ENCODE results near the gene ACOX3.
"Not testable (repeated sequence)": the region's sequence is repeated elsewhere in the genome, so short reads cannot be mapped to it uniquely, and the experiment has no call there.

ACOX3 gene

DNA sequence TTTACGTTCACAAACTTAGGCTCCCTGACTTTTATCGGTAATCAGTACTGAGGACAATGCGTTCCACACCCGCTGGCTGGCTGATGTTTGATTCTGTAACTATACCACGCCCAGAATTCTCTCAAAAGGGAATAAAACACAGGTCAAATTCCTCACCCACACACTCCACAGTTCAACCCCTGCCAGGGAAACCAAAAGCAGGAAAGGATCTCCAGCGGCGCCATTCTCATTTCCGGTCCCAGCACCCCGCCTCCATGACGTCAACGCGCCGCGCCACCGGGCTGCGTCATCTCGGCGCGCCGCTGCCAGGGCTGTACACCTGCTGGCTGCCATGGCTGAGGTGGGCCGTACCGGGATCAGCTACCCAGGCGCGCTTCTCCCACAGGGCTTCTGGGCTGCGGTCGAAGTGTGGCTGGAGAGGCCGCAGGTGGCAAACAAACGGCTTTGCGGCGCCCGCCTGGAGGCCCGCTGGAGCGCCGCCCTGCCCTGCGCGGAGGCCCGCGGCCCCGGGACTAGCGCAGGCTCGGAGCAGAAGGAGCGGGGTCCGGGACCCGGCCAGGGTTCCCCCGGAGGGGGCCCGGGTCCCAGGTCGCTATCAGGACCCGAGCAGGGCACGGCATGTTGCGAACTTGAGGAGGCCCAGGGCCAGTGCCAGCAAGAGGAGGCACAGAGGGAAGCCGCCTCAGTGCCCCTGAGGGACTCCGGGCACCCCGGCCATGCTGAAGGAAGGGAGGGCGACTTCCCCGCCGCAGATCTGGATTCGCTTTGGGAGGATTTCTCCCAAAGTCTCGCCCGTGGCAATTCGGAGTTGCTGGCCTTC, at the start of gene ACOX3, which contains the start of gene TRMT44:
Gene ACOX3, minus strand, starts transcription at position 232 of the 820 bp plus-strand sequence. CDS start 24,202 bp downstream, outside the sequence.
Gene TRMT44, plus strand, starts transcription at position 286 of the 820 bp plus-strand sequence. Its CDS starts 46 bp downstream, at position 332.
- peak; percentile 100 for DNase-seq

GRCh38 chr4:8488791-8489369, 48.4 kb upstream of the ACOX3 start:
- no peak for DNase-seq

DNA sequence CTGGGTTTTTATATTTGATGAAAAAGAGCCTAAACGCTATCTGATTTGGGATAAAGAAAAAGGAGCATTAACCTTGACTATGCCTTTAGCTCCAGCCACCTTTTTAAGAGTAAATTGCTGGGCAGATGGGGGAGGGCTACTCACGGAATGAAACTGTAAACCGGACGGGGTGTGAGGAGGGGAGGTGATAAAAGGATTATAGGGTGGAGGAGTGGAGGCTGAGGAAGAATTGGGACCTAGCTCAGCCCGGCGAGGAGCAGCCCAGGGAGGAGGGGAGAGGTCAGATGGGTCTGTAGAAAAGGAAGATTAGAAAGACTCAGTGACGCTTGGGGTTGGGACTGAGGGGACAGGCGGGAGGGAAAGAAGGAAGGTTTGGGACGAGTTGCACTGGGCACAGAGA, 46.1 kb upstream of the ACOX3 start:
- not testable (repeated sequence) for DNase-seq

DNA sequence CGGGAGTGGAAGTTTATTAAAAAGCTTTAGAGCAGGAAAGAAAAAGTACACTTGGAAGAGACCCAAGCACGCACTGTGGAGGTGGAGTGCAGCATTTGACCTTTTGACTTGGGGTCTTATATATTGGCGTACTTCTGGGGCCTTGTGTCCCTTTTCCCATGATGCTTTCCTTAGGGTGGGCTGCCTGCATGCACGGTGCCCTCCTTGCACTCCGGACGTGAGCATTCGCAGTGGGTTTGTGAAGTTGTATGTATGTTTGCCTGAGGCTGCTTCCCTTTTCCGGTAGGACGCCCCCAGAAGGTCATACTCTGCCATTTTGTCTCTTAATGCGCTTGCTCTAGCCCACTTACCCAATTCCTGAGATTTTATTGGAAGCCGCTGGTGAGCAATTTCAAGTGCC, 39.7 kb upstream of the ACOX3 start:
- DNase-seq: no peak

DNA sequence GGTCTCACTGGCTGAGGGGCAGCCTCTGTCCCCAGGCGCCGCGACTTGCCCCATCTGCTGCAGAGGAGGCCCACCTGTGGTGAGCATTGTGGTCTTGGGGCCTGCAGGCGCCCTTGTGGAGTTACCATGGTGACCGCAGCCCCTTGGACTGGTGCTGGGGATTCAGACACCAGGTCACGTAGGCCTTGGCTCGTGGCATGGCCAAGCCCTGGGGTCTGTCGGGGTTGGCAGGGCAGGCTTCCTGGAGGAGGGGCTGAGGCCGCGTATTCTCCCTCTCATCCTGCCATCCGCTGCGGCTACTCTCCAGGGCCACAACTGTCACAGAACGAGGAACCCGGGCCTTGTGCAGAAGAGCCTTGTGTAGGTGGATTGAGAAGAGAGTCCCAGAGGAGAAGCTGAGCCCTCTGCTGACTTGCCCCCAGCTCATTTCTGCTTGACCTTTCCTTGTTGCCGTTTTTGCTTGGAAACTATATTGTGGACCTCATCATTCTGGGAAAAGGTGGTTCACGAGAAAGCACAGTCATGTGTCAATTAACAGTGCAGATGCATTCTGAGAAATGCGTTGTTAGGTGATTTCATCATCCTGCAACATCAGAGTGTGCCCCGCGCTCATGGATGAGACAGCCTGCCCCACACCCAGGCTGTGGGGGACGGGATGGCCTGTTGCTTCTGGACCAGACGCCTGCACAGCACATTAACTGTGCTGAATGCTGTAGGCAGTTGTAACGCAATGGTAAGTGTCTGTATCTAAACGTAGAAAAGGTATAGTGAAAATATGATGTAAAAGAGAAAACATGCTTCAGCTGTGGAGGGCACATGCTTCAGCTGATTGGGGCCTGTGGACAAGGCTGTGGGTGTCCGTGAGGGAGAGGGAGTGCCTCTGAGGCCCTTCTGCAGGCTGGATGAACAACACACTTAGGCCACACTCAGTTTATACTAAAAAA, 38.5 kb upstream of the ACOX3 start:
- DNase-seq: no peak

DNA sequence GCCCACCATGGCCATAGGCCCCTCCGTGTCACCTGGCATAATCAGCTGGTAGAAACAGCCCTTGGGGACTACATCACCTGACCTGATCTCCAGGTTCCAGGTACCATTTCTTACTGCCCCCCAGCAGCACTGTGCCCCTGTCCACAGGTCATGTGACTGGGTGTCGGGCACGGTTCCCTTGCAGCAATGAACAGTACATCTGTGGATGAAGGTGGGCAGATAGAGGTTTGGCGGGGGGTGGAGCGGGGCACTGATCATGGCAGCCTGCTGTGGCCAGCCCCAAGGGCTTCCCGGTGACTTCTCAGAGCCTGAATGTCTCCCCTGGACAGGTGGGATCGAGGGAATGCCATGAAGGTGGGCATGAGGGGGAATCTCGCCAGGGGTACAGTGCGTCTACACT, 37.8 kb upstream of the ACOX3 start:
- DNase-seq: no peak

DNA sequence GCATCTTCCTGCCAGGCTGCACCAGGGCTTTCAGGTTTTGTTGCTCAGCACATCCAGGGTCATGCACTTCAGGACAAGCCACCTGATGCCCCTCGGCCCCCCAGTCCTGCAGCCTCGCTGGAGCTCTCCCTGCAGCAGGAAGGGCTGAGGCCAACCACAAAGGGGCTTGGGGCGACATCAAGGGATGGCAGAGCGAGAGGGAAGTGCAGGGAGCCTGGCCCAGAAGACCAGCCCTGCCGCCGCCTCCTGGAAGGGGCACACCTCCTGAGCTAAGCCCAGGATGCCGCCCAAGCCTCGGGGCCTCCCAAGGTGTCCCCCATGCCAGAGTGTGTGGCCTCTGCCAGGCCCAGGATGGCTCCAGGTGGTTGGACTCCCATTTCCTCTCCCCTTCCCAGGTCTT, 37.2 kb upstream of the ACOX3 start:
- no peak for DNase-seq

DNA sequence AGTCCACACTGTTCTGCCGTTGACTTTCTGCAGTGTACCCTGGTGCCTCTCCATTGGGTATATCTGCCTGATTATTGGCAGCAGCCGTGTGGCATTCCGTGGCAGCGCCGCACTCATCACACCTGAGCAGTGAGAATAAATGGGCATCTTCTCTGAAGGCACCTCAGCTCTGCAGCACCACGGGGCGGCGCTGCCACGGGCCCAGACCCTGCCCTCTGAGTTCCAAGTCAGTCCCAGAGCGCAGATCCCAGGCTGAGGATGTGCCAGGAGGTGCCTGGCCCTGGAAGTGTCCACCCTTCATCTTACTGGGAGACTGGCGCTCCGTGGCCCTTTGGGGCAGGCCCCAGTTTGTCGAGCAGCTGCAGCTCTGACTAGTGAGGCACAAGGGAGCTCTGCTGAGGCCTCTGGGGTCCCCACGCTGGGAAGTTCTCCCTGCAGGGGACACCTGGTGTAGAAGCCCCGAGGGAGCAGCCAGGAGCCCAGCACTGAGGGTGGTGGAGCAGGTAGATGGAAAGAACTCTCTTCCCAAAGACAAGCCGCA, 36.6 kb upstream of the ACOX3 start:
- no peak for DNase-seq

DNA sequence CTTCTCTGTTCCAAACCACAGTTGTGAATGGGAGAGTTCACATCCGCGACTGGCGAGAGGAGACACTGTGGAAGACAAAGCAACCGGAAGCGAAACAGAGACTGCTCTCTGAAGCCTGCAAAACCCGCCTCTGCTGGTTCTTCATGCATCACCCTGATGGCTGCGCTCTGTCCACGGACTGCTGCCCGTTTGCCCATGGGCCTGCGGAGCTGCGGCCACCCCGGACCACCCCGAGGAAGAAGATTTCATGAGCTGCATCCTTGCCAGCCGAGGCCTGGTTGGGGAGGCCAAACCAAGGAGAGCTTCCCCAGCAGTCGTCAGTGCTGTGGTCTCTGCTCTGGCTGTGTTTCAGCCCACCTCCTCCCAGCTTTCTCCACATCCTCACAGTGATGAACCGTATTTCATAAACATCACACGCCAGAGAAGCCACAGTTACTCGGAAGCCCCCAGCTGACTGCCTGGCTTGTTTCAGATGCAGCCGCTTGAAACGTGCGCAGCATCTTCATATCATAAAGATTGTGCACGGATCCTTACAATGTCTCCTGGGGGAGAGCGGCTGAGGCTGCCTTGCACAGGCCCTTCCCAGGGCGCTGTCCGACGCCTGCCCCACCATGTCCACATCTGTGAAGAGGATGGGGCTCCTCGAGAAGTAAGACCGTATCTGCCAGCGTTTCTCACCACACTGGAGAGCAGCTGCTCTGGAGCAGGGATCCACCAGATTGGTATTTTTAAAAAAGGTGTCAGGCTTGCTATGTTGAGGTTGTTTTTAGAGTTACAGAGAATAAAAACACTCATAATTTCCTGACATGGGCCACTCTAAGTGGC, 35.4 kb upstream of the ACOX3 start:
- DNase-seq: no peak

- no peak for DNase-seq
These were observed 34.3 kb upstream of the ACOX3 start for GRCh38 chr4:8474856-8475255.

GRCh38 chr4:8473920-8474590, 33.5 kb upstream of the ACOX3 start:
- no peak for DNase-seq

- DNase-seq: no peak
These were observed 32.8 kb upstream of the ACOX3 start for GRCh38 chr4:8473198-8473919.

- DNase-seq: no peak
These were observed 32.2 kb upstream of the ACOX3 start for GRCh38 chr4:8472689-8473197.

DNA sequence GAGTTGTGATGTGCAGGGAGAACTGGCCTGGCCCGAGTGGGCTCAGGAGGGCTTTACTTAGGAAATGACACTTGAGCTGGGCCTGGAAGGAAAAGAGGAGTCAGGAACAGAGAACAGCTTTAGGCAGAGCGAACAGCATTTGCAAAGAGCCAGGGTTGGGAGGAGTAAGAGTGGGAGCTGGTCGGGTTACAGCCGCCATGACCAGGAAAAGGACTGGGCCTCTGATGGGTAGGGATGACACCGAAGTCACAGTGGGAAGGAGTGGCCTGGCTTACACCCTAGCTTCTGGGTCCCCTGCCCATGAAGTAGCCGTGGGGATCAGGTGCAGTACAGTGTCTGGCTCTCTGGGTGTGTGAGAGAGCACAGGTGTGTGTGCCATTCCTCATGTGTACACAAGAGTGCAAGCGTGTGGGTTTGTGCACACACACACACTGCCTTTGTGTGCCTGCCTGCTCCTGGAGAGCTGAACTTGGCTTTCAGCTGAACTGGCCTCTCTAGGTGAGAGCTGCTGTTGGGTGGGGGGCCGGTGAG, 31.7 kb upstream of the ACOX3 start:
- no peak for DNase-seq

- DNase-seq: no peak
These were observed 30.8 kb upstream of the ACOX3 start for GRCh38 chr4:8471211-8471875.

- DNase-seq: no peak
These were observed 30.0 kb upstream of the ACOX3 start for GRCh38 chr4:8470451-8471024.

- DNase-seq: no peak
These were observed 29.0 kb upstream of the ACOX3 start for GRCh38 chr4:8469550-8469949.

DNA sequence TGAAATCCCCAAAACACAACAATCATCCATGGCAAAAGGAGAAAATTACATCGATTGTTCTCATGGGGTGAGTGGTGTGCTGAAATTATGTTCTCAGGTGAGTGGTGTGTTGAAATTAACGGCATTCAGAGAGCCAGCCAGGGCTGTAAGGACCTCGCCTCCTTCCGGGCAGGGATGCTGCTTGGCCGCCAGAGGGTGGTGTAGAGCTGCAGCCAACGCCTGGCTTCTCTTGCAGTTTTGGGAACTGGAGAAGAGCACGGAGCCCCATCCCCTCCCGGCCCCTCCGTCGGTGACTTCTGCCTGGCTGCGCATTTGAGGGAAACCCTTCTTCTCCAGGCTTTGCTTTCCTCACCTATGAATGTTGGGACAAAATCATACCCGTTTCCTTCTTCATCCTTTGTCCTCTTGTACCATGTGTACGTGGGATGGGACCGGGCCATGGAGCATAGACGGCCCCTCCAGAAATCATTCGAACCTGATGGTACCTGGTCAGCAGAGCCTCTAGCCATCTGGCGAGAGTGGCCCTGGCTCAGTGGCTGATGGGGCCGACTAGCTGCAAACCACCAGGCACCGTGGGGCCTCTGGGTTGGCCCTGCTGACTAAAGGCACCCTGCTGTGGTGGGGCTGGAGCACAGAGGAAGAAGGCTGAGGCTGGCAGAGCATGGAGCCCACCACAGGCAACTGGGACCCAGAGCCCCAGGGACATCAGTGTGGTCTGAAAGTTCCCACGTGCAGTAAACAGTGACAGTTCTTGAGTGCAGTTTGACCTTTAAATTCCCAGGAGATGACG, 28.4 kb upstream of the ACOX3 start:
- peak; percentile 71 for DNase-seq
